Activated naive CD8-positive, alpha-beta T cell treated with anti-CD3 and anti-CD28 coated beads for 36 hours (primary cell): ENCODE results near the gene FBXW11. TPM values are rescaled to one million over a fixed set of nuclear protein-coding genes. Genes with fewer than 3 reads are reported as not detected.

Source experiments
- DNase-seq: peaks from one replicate; pipeline ENCODE4 v3.0.0; 2021
- H3K27ac Mint-ChIP-seq: one replicate; pipeline ENCODE4 v1.8.0; 2022; ENCODE audit warnings: mild to moderate bottlenecking, moderate library complexity, mixed read lengths
- H3K27me3 Mint-ChIP-seq: one replicate; pipeline ENCODE4 v1.8.0; 2022; ENCODE audit warnings: mild to moderate bottlenecking, mixed read lengths
- H3K36me3 Mint-ChIP-seq: one replicate; pipeline ENCODE4 v1.8.0; 2021; ENCODE audit warnings: mild to moderate bottlenecking, mixed read lengths
- H3K4me1 Mint-ChIP-seq: one replicate; pipeline ENCODE4 v1.8.0; 2021; ENCODE audit warnings: mixed read lengths
- H3K4me3 Mint-ChIP-seq: one replicate; pipeline ENCODE4 v1.8.0; 2022; ENCODE audit warnings: mild to moderate bottlenecking, moderate library complexity, mixed read lengths
- H3K9me3 Mint-ChIP-seq: one replicate; pipeline ENCODE4 v1.8.0; 2022; ENCODE audit warnings: mixed read lengths
- total RNA-seq, 2 experiments: library from RNA; stranded (reverse); gene quantifications; one replicate each; pipeline ENCODE4 v1.2.3, GENCODE V29; 2021

Gene FBXW11
- total RNA-seq, 2 experiments from 2014 or later = 55.1 to 60.8 TPM

DNA sequence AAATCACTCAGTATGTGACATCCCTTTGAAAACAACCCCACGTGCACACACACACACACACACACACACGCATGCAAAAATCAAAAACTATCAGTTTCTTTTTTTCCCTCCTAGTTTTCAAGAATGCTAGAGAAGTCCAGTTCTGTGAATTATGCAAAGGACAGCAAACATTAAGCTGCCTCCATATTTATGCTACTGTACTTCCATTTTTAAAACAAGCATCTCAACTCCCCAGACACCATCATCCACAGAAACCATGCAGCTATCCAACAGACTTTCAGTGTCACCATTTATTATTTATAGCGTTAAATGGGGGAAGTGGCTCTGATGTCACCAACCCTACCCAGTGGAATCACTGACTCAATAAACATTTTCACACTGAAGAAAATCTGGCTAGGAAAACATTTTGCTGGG lies 1.6 kb downstream of the FBXW11 start:
- Mint-ChIP-seq H3K9me3 (no peaks in the 10 kb centered on the region), H3K27ac (peak overlapping the region; percentile 97), H3K27me3 (no peaks in the 10 kb centered on the region), H3K4me3 (peak overlapping the region; percentile 94), H3K4me1 (peaks cover 63% of the 10 kb centered on the region), H3K36me3 (peaks cover 50% of the 10 kb centered on the region)
- peak; percentile 37 for DNase-seq

DNA sequence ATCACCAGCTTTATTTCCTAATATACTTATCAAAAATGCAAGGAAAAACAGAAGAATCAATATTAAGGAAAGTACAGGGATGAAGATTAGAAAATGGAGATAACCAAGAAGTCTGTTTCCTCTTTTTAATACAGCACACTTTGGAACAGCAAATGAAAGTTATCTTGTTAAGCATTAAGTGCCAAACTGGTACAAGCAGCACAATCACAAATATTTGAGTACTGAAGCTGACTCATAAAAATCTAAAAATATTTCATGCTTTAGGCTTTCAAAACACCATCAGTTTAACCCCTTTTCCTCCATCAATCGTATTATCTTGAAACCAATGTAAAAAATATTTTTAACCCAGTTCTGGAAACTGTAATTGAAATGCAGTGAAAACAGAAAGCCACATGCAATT lies 2.7 kb downstream of the FBXW11 start:
- Mint-ChIP-seq H3K36me3 (peaks cover 53% of the 10 kb centered on the region), H3K27ac (peak overlapping the region; percentile 70), H3K9me3 (no peaks in the 10 kb centered on the region), H3K4me3 (peak overlapping the region; percentile 59), H3K27me3 (no peaks in the 10 kb centered on the region), H3K4me1 (peaks cover 70% of the 10 kb centered on the region)
- DNase-seq = no peak

DNA sequence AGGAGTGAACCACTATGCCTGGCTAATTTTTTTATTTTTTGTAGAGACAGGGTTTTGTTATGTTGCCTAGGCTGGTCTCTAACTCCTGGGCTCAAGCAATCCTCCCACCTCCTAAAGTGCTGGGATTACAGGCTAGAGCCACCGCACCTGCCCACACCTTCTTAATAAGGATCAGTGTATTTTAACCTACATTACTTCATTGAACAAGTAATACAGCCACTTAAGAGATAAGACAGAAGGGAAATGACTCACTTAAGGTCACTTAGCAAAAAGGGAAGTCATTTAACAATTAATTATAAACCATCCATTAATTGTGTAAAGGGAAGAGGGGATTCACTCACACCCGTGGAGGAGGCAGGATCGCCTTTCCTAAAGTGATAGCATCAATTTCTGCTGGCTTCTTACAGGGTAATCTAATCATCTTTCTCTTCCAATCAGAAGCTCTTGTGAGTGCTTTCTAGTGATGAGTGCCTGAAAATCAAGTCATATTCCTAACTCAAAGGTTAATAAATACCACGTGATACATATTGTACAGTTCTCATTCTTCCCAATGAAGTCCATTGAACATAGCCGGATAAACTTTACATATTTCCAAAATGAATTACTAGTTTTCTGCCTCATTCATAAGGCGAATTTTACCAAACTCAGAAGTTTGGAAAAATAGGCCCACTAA lies 3.5 kb downstream of the FBXW11 start:
- H3K27me3 Mint-ChIP-seq = no peaks in the 10 kb centered on the region
- H3K9me3 Mint-ChIP-seq = no peaks in the 10 kb centered on the region
- peak overlapping the region; percentile 59 for H3K4me3 Mint-ChIP-seq
- DNase-seq = no peak
- peak overlapping the region; percentile 70 for H3K27ac Mint-ChIP-seq
- peaks cover 54% of the 10 kb centered on the region for H3K36me3 Mint-ChIP-seq
- peaks cover 64% of the 10 kb centered on the region for H3K4me1 Mint-ChIP-seq

DNA sequence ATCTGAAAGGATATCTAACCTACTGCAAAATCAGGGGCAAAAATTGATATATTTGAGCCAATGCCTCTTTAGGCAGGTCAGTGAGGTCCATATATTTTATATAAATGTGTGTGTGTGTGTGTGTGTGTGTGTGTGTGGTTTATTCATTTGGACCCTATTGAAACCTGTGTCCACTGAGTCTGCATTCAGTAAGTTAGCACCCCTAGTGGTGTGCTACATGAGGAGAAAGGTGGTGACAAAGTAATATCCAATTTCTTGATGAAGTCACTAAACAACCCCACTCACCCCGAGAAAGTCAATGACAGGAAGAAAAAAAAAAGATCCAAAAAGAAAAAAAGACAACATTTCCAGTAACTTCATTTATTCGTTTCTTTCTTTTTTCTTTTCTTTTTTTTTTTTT lies 4.1 kb downstream of the FBXW11 start:
- Mint-ChIP-seq H3K4me3 (no peak overlapping the region), H3K9me3 (no peaks in the 10 kb centered on the region), H3K36me3 (peaks cover 57% of the 10 kb centered on the region), H3K4me1 (peaks cover 64% of the 10 kb centered on the region), H3K27ac (no peak overlapping the region), H3K27me3 (no peaks in the 10 kb centered on the region)
- no peak for DNase-seq

DNA sequence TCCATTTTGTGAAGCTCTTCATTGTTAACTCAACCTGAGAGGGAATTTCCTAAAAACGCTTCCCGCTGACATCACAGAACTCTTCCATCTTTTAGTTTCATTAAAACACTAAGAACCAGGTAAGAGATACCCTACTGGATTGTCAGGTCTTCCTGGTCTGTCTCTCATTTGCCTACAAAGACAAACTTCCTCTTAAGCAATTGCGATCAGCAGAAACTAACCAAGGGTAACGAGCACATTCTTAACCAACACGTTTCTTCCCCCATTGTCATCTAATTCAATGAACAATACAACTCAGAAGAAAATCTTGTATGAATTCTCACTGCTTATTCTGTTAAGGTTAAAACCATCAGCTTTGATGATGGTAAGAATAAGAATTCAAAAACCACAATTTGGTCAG lies 6.6 kb downstream of the FBXW11 start:
- H3K27me3 Mint-ChIP-seq = no peaks in the 10 kb centered on the region
- peak overlapping the region; percentile 3 for H3K27ac Mint-ChIP-seq
- peaks cover 64% of the 10 kb centered on the region for H3K36me3 Mint-ChIP-seq
- no peak for DNase-seq
- H3K9me3 Mint-ChIP-seq = no peaks in the 10 kb centered on the region
- H3K4me3 Mint-ChIP-seq = no peak overlapping the region
- H3K4me1 Mint-ChIP-seq = peaks cover 75% of the 10 kb centered on the region

DNA sequence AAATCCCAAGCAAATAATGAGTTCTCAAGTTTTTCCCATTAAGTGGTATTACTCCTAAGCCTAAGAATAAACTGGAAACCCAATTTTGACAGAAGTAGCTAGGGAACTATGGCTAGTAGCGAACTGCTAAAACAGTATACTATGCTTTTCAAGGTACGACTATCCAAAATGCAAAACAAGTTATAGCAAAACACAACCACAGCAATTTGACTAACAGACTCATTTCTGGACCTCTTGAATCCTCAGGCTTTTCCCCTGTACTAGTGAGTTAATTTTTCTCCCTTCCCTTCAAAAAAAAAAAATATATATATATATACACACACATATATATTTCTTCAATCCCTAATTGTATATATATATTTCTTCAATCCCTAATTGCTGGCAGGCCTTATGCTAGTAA lies 7.3 kb downstream of the FBXW11 start:
- peaks cover 66% of the 10 kb centered on the region for H3K36me3 Mint-ChIP-seq
- no peaks in the 10 kb centered on the region for H3K9me3 Mint-ChIP-seq
- H3K4me3 Mint-ChIP-seq = no peak overlapping the region
- no peaks in the 10 kb centered on the region for H3K27me3 Mint-ChIP-seq
- no peak overlapping the region for H3K27ac Mint-ChIP-seq
- H3K4me1 Mint-ChIP-seq = peaks cover 75% of the 10 kb centered on the region
- no peak for DNase-seq

DNA sequence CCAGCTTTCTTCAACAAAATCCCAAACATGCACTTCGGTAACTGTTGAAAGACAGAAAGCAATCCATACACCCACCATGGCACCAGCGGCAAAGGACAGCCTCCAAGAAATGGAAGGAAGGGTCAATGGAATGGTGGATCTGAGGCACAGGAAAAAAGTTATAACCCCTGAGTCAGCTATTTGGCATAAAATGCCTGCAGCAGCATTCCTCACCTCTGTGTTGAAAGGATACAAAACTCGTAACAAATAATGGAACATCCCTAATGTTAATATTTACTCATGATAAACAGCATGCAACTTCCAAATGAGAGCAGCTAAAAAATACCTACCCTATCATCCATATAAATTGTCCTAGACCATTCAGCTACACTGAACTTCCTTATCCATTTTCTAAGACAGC lies 9.4 kb downstream of the FBXW11 start:
- no peak overlapping the region for H3K27ac Mint-ChIP-seq
- no peaks in the 10 kb centered on the region for H3K9me3 Mint-ChIP-seq
- H3K36me3 Mint-ChIP-seq = peaks cover 62% of the 10 kb centered on the region
- DNase-seq = no peak
- H3K4me3 Mint-ChIP-seq = no peak overlapping the region
- peaks cover 60% of the 10 kb centered on the region for H3K4me1 Mint-ChIP-seq
- no peaks in the 10 kb centered on the region for H3K27me3 Mint-ChIP-seq

DNA sequence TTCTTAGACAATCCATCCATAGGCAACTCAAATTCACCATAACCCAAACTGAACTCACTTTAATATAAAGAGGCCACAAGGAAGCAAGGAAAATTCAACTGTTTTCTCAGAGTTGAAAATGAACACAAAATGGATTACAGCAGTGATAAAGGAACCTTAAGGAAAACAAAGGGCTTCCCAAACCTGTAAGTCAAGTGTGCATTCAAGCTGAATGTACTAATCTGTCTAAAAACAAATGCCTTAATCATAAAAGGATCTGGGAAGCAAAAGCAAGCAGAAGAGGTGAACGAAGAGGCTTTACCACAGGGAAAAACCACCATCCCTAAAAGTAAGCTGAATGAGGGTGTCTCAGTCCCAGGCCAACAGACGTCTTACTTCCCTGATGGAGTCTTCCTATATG lies 13.6 kb downstream of the FBXW11 start:
- peaks cover 53% of the 10 kb centered on the region for H3K4me1 Mint-ChIP-seq
- peaks cover 60% of the 10 kb centered on the region for H3K36me3 Mint-ChIP-seq
- no peak overlapping the region for H3K27ac Mint-ChIP-seq

DNA sequence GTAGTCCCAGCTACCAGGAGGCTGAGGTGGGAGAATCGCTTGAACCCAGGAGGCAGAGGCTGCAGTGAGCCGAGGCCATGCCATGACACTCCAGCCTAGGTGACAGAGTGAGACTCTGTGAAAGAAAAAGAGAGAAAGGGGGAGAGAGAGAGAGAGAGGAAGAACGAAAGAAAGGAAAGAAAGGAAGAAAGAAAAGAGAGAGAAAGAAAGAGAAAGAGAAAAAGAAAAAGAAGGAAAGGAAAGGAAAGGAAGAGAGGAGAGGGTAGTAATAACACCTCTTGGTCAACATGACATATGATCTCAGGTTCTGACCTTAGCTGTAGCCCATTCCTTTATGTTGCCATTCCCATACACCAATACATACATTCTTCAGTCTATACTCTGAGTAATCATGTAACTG lies 14.1 kb downstream of the FBXW11 start:
- Mint-ChIP-seq H3K27ac (no peak overlapping the region), H3K36me3 (peaks cover 61% of the 10 kb centered on the region), H3K27me3 (no peaks in the 10 kb centered on the region), H3K9me3 (peaks cover 2% of the 10 kb centered on the region), H3K4me3 (no peak overlapping the region), H3K4me1 (peaks cover 49% of the 10 kb centered on the region)
- no peak for DNase-seq

More for the DNA sequence above, 13.6 kb downstream of the FBXW11 start:
- peaks cover 2% of the 10 kb centered on the region for H3K9me3 Mint-ChIP-seq
- no peak for DNase-seq
- H3K4me3 Mint-ChIP-seq = no peak overlapping the region
- no peaks in the 10 kb centered on the region for H3K27me3 Mint-ChIP-seq

DNA sequence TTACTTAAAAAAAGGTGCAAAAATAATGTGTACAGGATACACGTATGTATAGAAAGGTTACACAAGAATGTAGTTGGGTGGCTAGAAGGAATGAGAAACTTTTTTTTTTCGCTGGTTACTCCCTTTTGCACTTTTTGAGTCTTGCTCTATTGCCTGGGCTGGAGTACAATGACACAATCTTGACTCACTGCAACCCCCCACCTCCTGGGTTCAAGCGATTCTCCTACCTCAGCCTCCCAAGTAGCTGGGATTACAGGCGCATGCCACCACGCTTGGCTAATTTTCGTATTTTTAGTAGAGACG lies 15.8 kb downstream of the FBXW11 start:
- Mint-ChIP-seq H3K27ac (no peak overlapping the region), H3K36me3 (peaks cover 57% of the 10 kb centered on the region), H3K4me1 (peaks cover 46% of the 10 kb centered on the region), H3K9me3 (peaks cover 4% of the 10 kb centered on the region), H3K27me3 (no peaks in the 10 kb centered on the region), H3K4me3 (no peak overlapping the region)
- DNase-seq = no peak

DNA sequence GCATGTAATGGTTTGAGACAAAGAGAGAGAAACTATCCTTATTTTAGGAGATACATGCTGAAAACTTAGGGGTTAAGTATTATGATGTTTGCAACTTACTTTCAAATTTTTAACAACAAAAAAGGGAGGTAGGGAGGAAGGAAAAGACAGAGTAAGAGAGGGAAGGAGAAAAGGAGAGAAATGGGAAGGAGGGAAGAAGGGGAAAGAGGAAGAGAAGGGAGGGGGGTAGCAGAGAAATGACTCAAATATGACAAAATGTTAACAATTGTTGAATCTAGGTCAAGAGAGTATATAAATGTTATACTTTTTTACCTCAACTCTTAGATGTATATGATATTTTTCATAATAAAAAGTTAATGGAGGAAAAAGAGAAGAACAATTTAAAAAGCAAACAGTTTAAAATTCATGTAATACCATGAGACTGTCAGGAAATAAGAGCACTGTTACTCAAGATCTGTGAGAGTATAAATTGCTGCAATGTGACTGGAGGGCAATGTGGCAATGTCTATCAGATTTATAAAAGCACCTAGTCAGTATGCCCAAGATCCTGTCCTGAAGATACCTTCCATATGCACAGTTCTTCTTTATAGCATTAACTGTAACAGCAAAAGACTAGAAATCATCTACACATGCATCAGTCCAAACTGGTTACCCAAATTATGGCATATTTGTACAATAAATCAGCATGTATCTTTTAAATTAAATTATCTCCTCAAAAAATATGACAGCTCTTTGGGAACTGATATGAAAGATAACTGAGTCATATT lies 16.3 kb downstream of the FBXW11 start:
- H3K27ac Mint-ChIP-seq = no peak overlapping the region
- H3K9me3 Mint-ChIP-seq = peaks cover 4% of the 10 kb centered on the region
- no peak for DNase-seq
- no peak overlapping the region for H3K4me3 Mint-ChIP-seq
- H3K27me3 Mint-ChIP-seq = no peaks in the 10 kb centered on the region
- H3K36me3 Mint-ChIP-seq = peaks cover 55% of the 10 kb centered on the region
- peaks cover 46% of the 10 kb centered on the region for H3K4me1 Mint-ChIP-seq

DNA sequence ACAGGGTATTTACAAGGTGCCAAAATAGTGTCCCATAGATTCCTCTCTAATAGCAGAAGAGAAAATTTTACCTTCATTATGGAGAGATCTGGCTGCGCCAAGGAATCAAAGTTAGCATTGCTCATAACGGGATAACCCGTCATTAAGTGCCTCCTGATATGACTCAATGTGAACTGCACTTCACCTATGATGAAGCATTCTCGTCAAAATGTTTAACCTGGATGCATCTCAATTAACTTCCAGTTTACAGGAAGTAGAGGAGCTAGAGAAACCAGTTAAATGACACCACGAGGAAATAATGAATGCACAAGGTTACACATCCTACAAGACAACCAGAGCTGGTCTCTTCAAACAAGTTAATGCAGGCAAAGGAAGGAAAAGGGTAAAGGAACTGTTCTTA lies 17.2 kb downstream of the FBXW11 start:
- Mint-ChIP-seq H3K27me3 (no peaks in the 10 kb centered on the region), H3K4me1 (peaks cover 47% of the 10 kb centered on the region), H3K9me3 (peaks cover 6% of the 10 kb centered on the region), H3K4me3 (no peak overlapping the region), H3K36me3 (peaks cover 53% of the 10 kb centered on the region), H3K27ac (peak overlapping the region; percentile 35)
- DNase-seq = no peak

DNA sequence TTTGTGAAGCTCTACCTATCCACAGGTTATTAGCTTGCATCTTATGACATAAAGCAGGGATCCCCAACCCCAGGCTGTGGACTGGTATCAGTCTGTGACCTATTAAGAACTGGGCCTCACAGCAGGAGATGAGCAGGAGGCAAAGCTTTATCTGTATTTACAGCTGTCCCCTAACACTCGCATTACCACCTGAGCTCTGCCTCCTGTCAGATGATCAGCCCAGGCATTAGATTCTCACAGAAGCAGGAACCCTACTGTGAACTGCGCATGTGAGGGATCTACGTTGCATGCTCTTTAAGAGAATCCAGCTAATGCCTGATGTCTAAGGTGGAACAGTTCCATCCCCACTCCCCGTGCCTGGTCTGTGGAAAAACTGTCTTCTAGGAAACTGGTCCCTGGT lies 19.7 kb downstream of the FBXW11 start:
- Mint-ChIP-seq H3K4me3 (no peak overlapping the region), H3K27me3 (no peaks in the 10 kb centered on the region), H3K9me3 (peaks cover 7% of the 10 kb centered on the region), H3K27ac (no peak overlapping the region), H3K4me1 (peaks cover 52% of the 10 kb centered on the region), H3K36me3 (peaks cover 68% of the 10 kb centered on the region)
- DNase-seq = no peak

DNA sequence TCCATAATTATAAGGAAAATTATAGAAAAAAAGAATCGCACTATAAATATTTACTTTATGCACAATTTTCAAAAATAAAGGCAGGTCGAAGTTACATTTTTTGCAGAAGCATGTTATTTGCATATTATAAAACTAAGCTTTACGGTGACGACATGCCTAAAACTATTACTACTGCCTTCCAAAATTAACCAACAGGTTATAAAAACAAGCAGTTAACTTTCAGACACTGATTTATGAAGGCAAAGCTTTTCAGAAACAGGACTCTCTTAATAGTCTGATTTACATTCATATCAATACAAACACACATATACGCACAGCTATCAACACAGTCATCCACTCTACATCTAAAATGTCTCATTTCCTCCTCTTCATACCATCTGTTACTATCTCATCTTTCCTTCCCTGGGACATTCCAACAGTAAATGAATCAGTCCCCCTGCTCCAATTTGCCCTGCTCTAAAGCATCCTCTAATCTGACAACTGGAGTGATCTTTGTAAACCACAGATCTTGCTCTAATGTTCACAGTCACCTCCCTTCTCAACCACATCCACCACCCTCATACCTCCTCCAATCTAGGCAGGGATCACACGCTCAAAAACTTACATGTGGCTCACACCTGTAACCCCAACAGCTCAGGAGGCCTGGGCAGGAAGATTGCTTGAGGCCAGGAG lies 21.6 kb downstream of the FBXW11 start:
- peak; percentile 42 for DNase-seq
- Mint-ChIP-seq H3K4me1 (peaks cover 38% of the 10 kb centered on the region), H3K4me3 (no peak overlapping the region), H3K36me3 (peaks cover 74% of the 10 kb centered on the region), H3K27ac (peak overlapping the region; percentile 45), H3K9me3 (peaks cover 17% of the 10 kb centered on the region), H3K27me3 (no peaks in the 10 kb centered on the region)

DNA sequence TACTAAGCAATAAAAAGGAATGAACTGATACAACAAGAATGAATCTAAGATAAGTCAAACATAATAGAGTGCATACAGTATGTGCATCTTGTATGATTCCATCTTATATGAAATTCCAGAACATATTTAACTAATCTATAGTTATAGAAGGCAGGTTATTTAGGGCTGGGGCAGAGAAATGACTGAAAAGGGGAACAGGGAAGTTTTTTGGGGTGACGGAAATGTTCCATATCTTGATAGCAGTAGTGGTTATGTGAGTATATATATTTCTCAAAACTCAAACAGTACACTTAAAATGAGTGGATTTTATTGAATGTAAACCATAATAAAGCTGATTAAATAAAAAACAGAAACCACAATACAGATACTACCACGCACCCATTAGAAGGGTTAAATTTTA lies 24.6 kb downstream of the FBXW11 start:
- H3K27me3 Mint-ChIP-seq = no peaks in the 10 kb centered on the region
- H3K9me3 Mint-ChIP-seq = peaks cover 28% of the 10 kb centered on the region
- peaks cover 41% of the 10 kb centered on the region for H3K4me1 Mint-ChIP-seq
- H3K4me3 Mint-ChIP-seq = no peak overlapping the region
- no peak for DNase-seq
- H3K27ac Mint-ChIP-seq = no peak overlapping the region
- peaks cover 79% of the 10 kb centered on the region for H3K36me3 Mint-ChIP-seq
